SK-N-SH treated with all-trans-retinoic acid at 6 μM for 48 hours (cell line): Measurements from ENCODE around the gene ZFHX3.

Experiments used
- ARNTL ChIP-seq: fragments of 450-650 bp; formaldehyde crosslinking; IDR thresholded peaks from 2 replicates; pipeline ENCODE4 v1.5.0; 2020; ENCODE audit warnings: low read depth, mild to moderate bottlenecking, moderate library complexity, borderline replicate concordance
- GLIS3 ChIP-seq: fragments of 250-450 bp; sonication (Bioruptor Pico); IDR thresholded peaks from 2 replicates; pipeline ENCODE4 v1.5.0; 2020; ENCODE audit warnings: mild to moderate bottlenecking, moderate library complexity
- PPARA ChIP-seq: fragments of 250-450 bp; sonication (Bioruptor Pico); IDR thresholded peaks from 2 replicates; pipeline ENCODE4 v1.5.0; 2020; ENCODE audit warnings: mild to moderate bottlenecking, borderline replicate concordance
- TOX ChIP-seq: fragments of 250-450 bp; sonication (Bioruptor Pico); IDR thresholded peaks from 2 replicates; pipeline ENCODE4 v1.8.0; 2021; ENCODE audit warnings: mild to moderate bottlenecking, moderate library complexity, borderline replicate concordance
- ZFP3 ChIP-seq: fragments of 250-450 bp; sonication (Bioruptor Pico); IDR thresholded peaks from 2 replicates; pipeline ENCODE4 v1.5.0; 2020; ENCODE audit warnings: mild to moderate bottlenecking, moderate library complexity
- ZNF70 ChIP-seq: fragments of 450-650 bp; formaldehyde crosslinking; IDR thresholded peaks from 2 replicates; pipeline ENCODE4 v1.5.0; 2020; ENCODE audit warnings: mild to moderate bottlenecking, moderate library complexity
- TF ChIP-seq, protein P1 (sequence below): fragments of 250-450 bp; sonication (Bioruptor Pico); IDR thresholded peaks from 2 replicates; pipeline ENCODE4 v1.8.0; 2021; ENCODE audit warnings: low read depth, mild to moderate bottlenecking, moderate library complexity, borderline replicate concordance

DNA sequence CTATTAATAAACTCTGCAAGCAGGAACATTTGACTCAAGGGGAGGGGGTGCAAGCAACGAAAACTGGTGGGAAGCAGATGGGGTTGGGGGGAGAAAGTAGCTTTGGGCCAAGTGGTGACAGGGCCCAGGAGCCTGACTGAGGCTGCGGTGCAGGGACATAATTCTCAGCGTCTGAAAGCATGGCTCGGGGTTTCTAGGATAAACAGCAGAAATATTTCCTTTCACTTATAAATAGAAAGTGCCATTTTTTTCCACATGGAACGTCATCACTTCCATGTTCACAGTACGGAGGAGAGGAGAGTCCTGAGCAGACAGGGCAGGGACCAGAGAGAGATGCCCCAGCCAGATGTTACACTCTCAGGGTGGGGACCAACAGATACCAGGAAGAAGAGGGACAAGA, 197.1 kb downstream of the ZFHX3 start:
- no peak for TF ChIP-seq ZFP3 (CRISPR knock-in tag)
- TF ChIP-seq, protein P1, sequence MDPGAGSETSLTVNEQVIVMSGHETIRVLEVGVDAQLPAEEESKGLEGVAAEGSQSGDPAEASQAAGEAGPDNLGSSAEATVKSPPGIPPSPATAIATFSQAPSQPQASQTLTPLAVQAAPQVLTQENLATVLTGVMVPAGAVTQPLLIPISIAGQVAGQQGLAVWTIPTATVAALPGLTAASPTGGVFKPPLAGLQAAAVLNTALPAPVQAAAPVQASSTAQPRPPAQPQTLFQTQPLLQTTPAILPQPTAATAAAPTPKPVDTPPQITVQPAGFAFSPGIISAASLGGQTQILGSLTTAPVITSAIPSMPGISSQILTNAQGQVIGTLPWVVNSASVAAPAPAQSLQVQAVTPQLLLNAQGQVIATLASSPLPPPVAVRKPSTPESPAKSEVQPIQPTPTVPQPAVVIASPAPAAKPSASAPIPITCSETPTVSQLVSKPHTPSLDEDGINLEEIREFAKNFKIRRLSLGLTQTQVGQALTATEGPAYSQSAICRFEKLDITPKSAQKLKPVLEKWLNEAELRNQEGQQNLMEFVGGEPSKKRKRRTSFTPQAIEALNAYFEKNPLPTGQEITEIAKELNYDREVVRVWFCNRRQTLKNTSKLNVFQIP (CRISPR knock-in tag): no peak
- no peak for TF ChIP-seq GLIS3 (CRISPR knock-in tag)
- no peak for TF ChIP-seq TOX (CRISPR knock-in tag)
- TF ChIP-seq ZNF70 (CRISPR knock-in tag): no peak
- no peak for TF ChIP-seq PPARA (CRISPR knock-in tag)
- TF ChIP-seq ARNTL: no peak
